Loucy (cell line): ENCODE results near the gene TTC7B.

Experiments used
- H2AFZ ChIP-seq: fragments of 200-600 bp; sonication (generic); 2 replicates; pipeline ENCODE4 v1.6.0; 2016; ENCODE audit warnings: antibody characterized with exemption, mild to moderate bottlenecking, low read length, moderate library complexity
- H3F3A ChIP-seq: fragments of 200-600 bp; 2 replicates; pipeline ENCODE4 v1.6.0; 2016; ENCODE audit warnings: antibody characterized with exemption, low read depth, mild to moderate bottlenecking
- H3K27me3 ChIP-seq: fragments of 200-600 bp; sonication (generic); 2 replicates; pipeline ENCODE4 v1.6.1; 2014; ENCODE audit warnings: low read length, mild to moderate bottlenecking; ENCODE audit not compliant: insufficient read depth, poor library complexity, severe bottlenecking
- H3K36me3 ChIP-seq: fragments of 200-600 bp; sonication (generic); 2 replicates; pipeline ENCODE4 v1.6.1; 2016; ENCODE audit warnings: low read length; ENCODE audit not compliant: insufficient read depth
- H3K4me1 ChIP-seq: fragments of 200-600 bp; sonication (generic); 2 replicates; pipeline ENCODE4 v1.5.1; 2014; ENCODE audit warnings: low read length, mild to moderate bottlenecking; ENCODE audit not compliant: insufficient read depth, poor library complexity, severe bottlenecking
- H3K4me2 ChIP-seq: fragments of 200-600 bp; sonication (generic); 2 replicates; pipeline ENCODE4 v1.6.0; 2014; ENCODE audit warnings: antibody characterized with exemption, low read length, low read depth, mild to moderate bottlenecking; ENCODE audit not compliant: poor library complexity, severe bottlenecking
- H3K4me3 ChIP-seq: fragments of 200-600 bp; sonication (generic); 2 replicates; pipeline ENCODE4 v1.5.1; 2014; ENCODE audit warnings: low read length, mild to moderate bottlenecking, mixed read lengths; ENCODE audit not compliant: poor library complexity, severe bottlenecking
- H3K79me2 ChIP-seq: fragments of 200-600 bp; sonication (generic); 2 replicates; pipeline ENCODE4 v1.6.1; 2014; ENCODE audit warnings: low read length; ENCODE audit not compliant: insufficient read depth
- H3K9ac ChIP-seq: fragments of 200-600 bp; sonication (generic); 2 replicates; pipeline ENCODE4 v1.6.0; 2014; ENCODE audit warnings: mild to moderate bottlenecking, low read depth, low read length, moderate library complexity; ENCODE audit not compliant: poor library complexity, severe bottlenecking
- H3K9me2 ChIP-seq: fragments of 200-600 bp; sonication (generic); replicated peaks from 2 replicates; pipeline ENCODE4 v1.6.1; 2016; ENCODE audit warnings: low read depth, low read length, mixed read lengths
- H3K9me3 ChIP-seq: fragments of 200-600 bp; sonication (generic); 2 replicates; pipeline ENCODE4 v1.6.1; 2014; ENCODE audit warnings: mild to moderate bottlenecking, antibody characterized with exemption, low read length, low read depth; ENCODE audit not compliant: insufficient read depth
- H4K20me1 ChIP-seq: fragments of 200-600 bp; sonication (generic); 2 replicates; pipeline ENCODE4 v1.6.0; 2014; ENCODE audit warnings: antibody characterized with exemption, low read length, mild to moderate bottlenecking; ENCODE audit not compliant: insufficient read depth, poor library complexity, severe bottlenecking
- EZH2phosphoT487 ChIP-seq: fragments of 200-600 bp; IDR thresholded peaks from 2 replicates; pipeline ENCODE4 v1.6.1; 2018; ENCODE audit warnings: antibody characterized with exemption, mild to moderate bottlenecking, moderate library complexity, borderline replicate concordance
- TF ChIP-seq, protein P1 (sequence below): fragments of 200-600 bp; sonication (generic); conservative IDR thresholded peaks from 2 replicates; pipeline ENCODE4 v1.5.1; 2014; ENCODE audit warnings: mild to moderate bottlenecking, antibody characterized with exemption, low read length

Gene TTC7B

DNA sequence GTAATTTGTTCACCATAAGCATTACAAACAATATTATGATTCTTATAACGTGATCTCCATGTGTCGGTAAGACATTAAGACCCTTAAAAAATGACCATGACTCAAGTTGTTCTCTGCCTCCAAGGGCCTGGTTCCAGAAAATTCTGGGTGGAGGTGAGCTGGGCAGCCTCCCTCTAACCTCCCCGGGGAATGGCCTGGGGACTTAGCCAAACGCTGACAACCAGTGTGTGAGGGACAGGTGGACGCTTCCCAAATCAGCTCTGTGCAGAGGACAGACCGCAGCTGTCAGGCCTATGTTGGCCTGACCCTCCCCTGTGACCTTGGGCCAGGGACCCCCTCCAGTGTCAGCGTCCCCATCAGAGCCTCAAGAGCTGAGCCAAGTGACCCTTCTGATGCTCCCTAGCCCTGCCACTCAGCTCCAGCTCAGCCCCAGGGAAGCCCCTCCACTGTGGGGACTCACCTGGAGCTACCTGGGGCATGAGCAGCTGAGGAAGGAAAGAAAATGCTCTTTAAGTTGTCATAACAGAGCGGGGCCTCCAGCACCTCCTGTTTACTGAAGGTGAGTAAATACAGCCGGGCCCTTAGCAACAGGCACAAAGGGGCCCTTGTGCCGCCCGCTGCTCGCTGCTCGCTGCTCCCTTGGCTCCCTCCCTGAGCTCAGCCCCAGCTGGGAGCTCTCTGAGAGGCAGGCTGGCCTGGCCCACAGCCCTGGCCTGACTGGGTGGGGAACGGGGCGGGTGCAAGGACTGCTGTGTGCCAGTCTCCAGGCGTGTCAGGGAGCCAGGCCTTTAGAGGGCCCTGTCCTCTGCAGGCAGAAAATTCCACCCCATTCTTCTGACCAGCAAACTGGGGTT is 302.8 kb downstream of the TTC7B start:
- Histone ChIP-seq H3K4me3 (no peak overlapping the region), H3K9me3 (no peaks in the 10 kb centered on the region), H2AFZ (no peak overlapping the region), H3K4me1 (no peaks in the 10 kb centered on the region), H3K9ac (no peak overlapping the region), H4K20me1 (no peaks in the 10 kb centered on the region), H3K27me3 (no peaks in the 10 kb centered on the region), H3K9me2 (no peaks in the 10 kb centered on the region), H3K79me2 (no peaks in the 10 kb centered on the region), H3K36me3 (no peaks in the 10 kb centered on the region), H3F3A (no peaks in the 10 kb centered on the region), H3K4me2 (no peak overlapping the region)
- TF ChIP-seq EZH2phosphoT487, result no peak
- TF ChIP-seq, protein P1, sequence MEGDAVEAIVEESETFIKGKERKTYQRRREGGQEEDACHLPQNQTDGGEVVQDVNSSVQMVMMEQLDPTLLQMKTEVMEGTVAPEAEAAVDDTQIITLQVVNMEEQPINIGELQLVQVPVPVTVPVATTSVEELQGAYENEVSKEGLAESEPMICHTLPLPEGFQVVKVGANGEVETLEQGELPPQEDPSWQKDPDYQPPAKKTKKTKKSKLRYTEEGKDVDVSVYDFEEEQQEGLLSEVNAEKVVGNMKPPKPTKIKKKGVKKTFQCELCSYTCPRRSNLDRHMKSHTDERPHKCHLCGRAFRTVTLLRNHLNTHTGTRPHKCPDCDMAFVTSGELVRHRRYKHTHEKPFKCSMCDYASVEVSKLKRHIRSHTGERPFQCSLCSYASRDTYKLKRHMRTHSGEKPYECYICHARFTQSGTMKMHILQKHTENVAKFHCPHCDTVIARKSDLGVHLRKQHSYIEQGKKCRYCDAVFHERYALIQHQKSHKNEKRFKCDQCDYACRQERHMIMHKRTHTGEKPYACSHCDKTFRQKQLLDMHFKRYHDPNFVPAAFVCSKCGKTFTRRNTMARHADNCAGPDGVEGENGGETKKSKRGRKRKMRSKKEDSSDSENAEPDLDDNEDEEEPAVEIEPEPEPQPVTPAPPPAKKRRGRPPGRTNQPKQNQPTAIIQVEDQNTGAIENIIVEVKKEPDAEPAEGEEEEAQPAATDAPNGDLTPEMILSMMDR, result no peak

DNA sequence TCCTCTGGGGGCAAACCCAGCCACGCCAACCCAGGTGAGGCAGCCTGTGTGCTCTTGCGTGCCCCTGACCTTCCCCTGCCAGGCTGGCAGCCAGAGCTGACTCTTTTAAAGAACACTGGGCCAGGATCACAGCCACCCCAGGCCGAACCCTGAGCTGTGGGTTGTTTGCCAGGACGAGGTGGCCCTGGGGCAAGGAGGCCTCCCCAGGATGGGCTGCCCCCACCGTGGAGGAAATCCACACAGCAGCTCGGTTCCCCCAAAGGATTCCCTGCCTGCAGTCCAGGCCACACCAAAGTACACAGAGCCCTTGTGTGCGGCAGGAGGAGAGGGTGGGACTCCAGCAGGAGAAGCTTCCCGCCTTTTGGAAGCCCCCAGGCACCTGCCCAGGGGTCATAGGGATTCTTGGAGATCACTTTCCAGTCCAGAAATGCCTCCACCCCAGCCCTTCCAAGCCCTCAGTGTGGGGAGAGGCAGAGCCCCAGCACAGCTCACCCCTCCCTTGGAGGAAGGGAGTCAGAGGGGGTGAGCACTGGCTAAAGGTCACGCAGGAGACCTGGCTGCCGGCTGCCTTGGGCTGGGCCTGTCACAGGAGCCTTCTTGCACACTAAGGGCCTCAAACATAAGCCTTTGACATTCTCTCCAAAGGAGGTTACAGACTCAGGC is 303.8 kb downstream of the TTC7B start:
- H3K79me2 ChIP-seq, result no peaks in the 10 kb centered on the region
- TF ChIP-seq, protein P1, result no peak
- no peak for TF ChIP-seq EZH2phosphoT487
- no peak overlapping the region for H3K9ac ChIP-seq
- no peak overlapping the region for H3K4me3 ChIP-seq
- no peak overlapping the region for H3K4me2 ChIP-seq
- H3K36me3 ChIP-seq, result no peaks in the 10 kb centered on the region
- H4K20me1 ChIP-seq, result no peaks in the 10 kb centered on the region
- H3K27me3 ChIP-seq, result no peaks in the 10 kb centered on the region
- H3F3A ChIP-seq, result no peaks in the 10 kb centered on the region
- no peaks in the 10 kb centered on the region for H3K9me3 ChIP-seq
- no peak overlapping the region for H2AFZ ChIP-seq
- no peaks in the 10 kb centered on the region for H3K9me2 ChIP-seq
- no peaks in the 10 kb centered on the region for H3K4me1 ChIP-seq

DNA sequence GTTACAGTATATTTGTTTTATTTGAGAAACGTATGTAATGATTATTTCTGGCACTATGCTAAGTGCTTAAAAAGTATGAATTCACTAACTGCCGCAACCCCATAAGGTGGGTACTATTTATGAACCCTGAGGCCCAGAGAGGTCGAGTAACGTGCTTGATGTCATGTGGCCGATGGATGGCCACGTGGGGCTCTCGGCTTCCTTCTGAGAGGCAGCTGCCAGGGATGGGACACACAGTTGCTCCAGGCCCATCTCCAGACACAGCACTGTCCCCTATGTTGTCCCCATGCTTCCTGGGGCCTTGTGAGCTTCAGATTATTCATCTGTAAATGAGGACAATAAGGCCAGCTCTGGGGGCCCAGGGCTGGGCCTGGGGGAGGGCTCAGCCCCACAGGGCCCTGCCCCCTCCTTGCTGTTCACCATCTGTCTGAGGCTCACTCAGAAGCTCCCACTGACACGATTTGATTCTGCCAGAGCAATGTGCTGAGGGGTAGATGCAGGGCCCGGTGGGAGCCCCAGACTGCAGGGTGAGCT is 304.4 kb downstream of the TTC7B start:
- Histone ChIP-seq H3K9ac (no peak overlapping the region), H2AFZ (no peak overlapping the region), H3K4me2 (no peak overlapping the region), H3K4me3 (no peak overlapping the region), H3F3A (no peaks in the 10 kb centered on the region), H3K9me3 (no peaks in the 10 kb centered on the region), H3K9me2 (no peaks in the 10 kb centered on the region), H3K36me3 (no peaks in the 10 kb centered on the region), H3K4me1 (no peaks in the 10 kb centered on the region), H3K27me3 (no peaks in the 10 kb centered on the region), H4K20me1 (no peaks in the 10 kb centered on the region), H3K79me2 (no peaks in the 10 kb centered on the region)
- TF ChIP-seq, protein P1, result no peak
- no peak for TF ChIP-seq EZH2phosphoT487
